Suprapubic skin (tissue), 4 donors: ENCODE measurements around the gene CSKMT.

ENCODE experiments used
- EP300 ChIP-seq: sonication (generic); formaldehyde crosslinking; IDR thresholded peaks from one replicate; pipeline ENCODE4 v1.6.1; 2017; ENCODE audit warnings: antibody characterized with exemption
- POLR2A ChIP-seq, 2 donors: fragments of 450-650 bp; IDR thresholded peaks; one replicate each; pipeline ENCODE4 v1.6.1; 2017; ENCODE audit warnings: antibody characterized with exemption in 2 of 2, mild to moderate bottlenecking in 2 of 2, moderate library complexity in 2 of 2
- POLR2AphosphoS5 ChIP-seq, 3 donors: sonication (generic); formaldehyde crosslinking; IDR thresholded peaks; one replicate each; pipeline ENCODE4 v1.6.1; 2017; ENCODE audit warnings: antibody characterized with exemption in 3 of 3
- TF ChIP-seq, protein P1 (sequence below), 2 donors: fragments of 200-600 bp in 1 of 2; fragments of 450-650 bp in 1 of 2; sonication (generic) in 1 of 2; IDR thresholded peaks; one replicate each; pipeline ENCODE4 v1.5.1; 2016 to 2019; ENCODE audit warnings: antibody characterized with exemption in 2 of 2, mild to moderate bottlenecking in 1 of 2, moderate library complexity in 1 of 2

DNA sequence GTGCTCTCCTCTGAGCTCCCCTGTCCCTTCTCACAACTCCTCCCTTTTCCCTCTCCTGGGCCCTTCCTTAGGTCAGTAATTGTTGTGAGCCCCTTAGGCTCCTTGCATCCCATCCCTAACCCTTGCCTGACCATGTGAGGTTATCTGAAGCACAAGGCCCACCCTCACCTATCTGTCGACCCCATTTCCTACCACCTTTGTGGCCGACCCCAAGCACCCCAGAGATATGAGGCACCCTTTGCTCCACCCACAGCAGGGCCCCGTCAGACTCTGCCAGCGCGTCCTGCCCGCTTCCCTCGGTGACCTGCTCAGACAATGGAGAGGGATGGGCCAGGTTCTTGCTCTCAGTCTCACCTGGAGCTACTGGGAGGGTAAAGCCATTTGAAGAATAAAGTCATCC lies 43.7 kb downstream of the CSKMT start:
- TF ChIP-seq, protein P1, sequence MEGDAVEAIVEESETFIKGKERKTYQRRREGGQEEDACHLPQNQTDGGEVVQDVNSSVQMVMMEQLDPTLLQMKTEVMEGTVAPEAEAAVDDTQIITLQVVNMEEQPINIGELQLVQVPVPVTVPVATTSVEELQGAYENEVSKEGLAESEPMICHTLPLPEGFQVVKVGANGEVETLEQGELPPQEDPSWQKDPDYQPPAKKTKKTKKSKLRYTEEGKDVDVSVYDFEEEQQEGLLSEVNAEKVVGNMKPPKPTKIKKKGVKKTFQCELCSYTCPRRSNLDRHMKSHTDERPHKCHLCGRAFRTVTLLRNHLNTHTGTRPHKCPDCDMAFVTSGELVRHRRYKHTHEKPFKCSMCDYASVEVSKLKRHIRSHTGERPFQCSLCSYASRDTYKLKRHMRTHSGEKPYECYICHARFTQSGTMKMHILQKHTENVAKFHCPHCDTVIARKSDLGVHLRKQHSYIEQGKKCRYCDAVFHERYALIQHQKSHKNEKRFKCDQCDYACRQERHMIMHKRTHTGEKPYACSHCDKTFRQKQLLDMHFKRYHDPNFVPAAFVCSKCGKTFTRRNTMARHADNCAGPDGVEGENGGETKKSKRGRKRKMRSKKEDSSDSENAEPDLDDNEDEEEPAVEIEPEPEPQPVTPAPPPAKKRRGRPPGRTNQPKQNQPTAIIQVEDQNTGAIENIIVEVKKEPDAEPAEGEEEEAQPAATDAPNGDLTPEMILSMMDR (IDR thresholded peaks at IDR 0.05) = no peak
- no peak for TF ChIP-seq POLR2A (IDR thresholded peaks at IDR 0.05)
- no peak for TF ChIP-seq EP300
- TF ChIP-seq POLR2AphosphoS5 (IDR thresholded peaks at IDR 0.05) = no peak
